IMR-90 (cell line): ENCODE results near the gene TP53BP2.

ENCODE experiments used
- BHLHE40 ChIP-seq: fragments of 150-350 bp; IDR thresholded peaks from 2 replicates; pipeline ENCODE4 v1.6.1; 2016; ENCODE audit warnings: mild to moderate bottlenecking, low read depth, low read length
- MAZ ChIP-seq: IDR thresholded peaks from 2 replicates; pipeline ENCODE4 v1.6.1; 2012; ENCODE audit warnings: low read depth, mild to moderate bottlenecking, low read length, improper control_type of control experiment, moderate library complexity, borderline replicate concordance
- POLR2A ChIP-seq: IDR thresholded peaks from 2 replicates; pipeline ENCODE4 v1.6.1; 2012; ENCODE audit warnings: mild to moderate bottlenecking, low read depth, low read length
- RCOR1 ChIP-seq: IDR thresholded peaks from 2 replicates; pipeline ENCODE4 v1.6.1; 2012; ENCODE audit warnings: mild to moderate bottlenecking, low read length, improper control_type of control experiment; ENCODE audit not compliant: insufficient replicate concordance
- SMC3 ChIP-seq: fragments of 150-350 bp; IDR thresholded peaks from 2 replicates; pipeline ENCODE4 v1.6.1; 2016; ENCODE audit warnings: low read depth, mild to moderate bottlenecking, antibody characterized with exemption, low read length, moderate library complexity
- TF ChIP-seq, protein P1 (sequence below): conservative IDR thresholded peaks from 2 replicates; pipeline ENCODE4 v1.5.1; 2012; ENCODE audit warnings: mild to moderate bottlenecking, low read depth, low read length, improper control_type of control experiment
- TF ChIP-seq, protein P2 (sequence below): fragments of 150-350 bp; IDR thresholded peaks from 2 replicates; pipeline ENCODE4 v1.6.1; 2016; ENCODE audit warnings: low read depth, mild to moderate bottlenecking, low read length, moderate library complexity, borderline replicate concordance

DNA sequence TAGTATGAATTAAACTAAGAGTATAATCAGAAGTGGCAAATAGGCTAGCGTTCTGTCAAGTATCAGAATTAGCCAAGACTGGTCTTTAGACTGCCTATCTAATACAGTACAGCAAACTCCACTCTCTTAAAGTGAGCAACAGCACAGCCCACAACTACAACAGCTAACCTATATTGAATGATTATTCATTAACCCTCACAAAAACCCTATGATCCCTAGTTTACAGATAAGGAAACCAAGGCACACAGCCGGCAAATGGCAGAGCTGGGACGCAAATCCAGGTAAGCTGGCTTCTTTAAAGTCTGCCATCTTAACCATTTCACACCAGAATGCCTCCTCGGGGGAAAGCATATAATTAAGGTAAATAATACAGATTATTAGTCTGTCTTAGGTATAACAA is 52.0 kb downstream of the TP53BP2 start:
- TF ChIP-seq, protein P1, sequence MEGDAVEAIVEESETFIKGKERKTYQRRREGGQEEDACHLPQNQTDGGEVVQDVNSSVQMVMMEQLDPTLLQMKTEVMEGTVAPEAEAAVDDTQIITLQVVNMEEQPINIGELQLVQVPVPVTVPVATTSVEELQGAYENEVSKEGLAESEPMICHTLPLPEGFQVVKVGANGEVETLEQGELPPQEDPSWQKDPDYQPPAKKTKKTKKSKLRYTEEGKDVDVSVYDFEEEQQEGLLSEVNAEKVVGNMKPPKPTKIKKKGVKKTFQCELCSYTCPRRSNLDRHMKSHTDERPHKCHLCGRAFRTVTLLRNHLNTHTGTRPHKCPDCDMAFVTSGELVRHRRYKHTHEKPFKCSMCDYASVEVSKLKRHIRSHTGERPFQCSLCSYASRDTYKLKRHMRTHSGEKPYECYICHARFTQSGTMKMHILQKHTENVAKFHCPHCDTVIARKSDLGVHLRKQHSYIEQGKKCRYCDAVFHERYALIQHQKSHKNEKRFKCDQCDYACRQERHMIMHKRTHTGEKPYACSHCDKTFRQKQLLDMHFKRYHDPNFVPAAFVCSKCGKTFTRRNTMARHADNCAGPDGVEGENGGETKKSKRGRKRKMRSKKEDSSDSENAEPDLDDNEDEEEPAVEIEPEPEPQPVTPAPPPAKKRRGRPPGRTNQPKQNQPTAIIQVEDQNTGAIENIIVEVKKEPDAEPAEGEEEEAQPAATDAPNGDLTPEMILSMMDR: no peak
- TF ChIP-seq, protein P2, sequence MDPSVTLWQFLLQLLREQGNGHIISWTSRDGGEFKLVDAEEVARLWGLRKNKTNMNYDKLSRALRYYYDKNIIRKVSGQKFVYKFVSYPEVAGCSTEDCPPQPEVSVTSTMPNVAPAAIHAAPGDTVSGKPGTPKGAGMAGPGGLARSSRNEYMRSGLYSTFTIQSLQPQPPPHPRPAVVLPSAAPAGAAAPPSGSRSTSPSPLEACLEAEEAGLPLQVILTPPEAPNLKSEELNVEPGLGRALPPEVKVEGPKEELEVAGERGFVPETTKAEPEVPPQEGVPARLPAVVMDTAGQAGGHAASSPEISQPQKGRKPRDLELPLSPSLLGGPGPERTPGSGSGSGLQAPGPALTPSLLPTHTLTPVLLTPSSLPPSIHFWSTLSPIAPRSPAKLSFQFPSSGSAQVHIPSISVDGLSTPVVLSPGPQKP: no peak
- TF ChIP-seq SMC3 (no peak), POLR2A (no peak), BHLHE40 (no peak), MAZ (no peak), RCOR1 (no peak)
